Uterus (tissue), 2 donors: ENCODE data around the gene LY6G5B.

Experiments used
- POLR2A ChIP-seq, 2 donors: fragments of 450-650 bp; IDR thresholded peaks; one replicate each; pipeline ENCODE4 v1.6.1; 2016; ENCODE audit warnings: antibody characterized with exemption in 2 of 2, mild to moderate bottlenecking in 1 of 2, moderate library complexity in 1 of 2
- TF ChIP-seq, protein P1 (sequence below), 4 experiments: fragments of 200-600 bp in 2 of 4; fragments of 450-650 bp in 2 of 4; sonication (generic) in 2 of 4; IDR thresholded peaks; one replicate each; pipeline ENCODE4 v1.5.1; 2016 to 2019; ENCODE audit warnings: antibody characterized with exemption in 4 of 4, mild to moderate bottlenecking in 2 of 4, moderate library complexity in 1 of 4

DNA sequence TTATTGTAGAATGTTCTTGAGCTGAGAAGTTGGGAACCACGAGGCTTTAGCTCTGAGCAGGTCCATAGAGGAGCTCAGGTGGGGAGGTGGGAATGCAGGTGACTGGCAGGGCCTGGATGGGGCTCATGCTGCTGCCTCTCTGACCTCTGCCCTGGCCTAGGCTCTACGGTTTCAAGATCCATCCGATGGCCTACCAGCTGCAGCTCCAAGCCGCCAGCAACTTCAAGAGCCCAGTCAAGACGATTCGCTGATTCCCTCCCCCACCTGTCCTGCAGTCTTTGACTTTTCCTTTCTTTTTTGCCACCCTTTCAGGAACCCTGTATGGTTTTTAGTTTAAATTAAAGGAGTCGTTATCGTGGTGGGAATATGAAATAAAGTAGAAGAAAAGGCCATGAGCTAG is at the start of gene LY6G5B:
- TF ChIP-seq, protein P1, sequence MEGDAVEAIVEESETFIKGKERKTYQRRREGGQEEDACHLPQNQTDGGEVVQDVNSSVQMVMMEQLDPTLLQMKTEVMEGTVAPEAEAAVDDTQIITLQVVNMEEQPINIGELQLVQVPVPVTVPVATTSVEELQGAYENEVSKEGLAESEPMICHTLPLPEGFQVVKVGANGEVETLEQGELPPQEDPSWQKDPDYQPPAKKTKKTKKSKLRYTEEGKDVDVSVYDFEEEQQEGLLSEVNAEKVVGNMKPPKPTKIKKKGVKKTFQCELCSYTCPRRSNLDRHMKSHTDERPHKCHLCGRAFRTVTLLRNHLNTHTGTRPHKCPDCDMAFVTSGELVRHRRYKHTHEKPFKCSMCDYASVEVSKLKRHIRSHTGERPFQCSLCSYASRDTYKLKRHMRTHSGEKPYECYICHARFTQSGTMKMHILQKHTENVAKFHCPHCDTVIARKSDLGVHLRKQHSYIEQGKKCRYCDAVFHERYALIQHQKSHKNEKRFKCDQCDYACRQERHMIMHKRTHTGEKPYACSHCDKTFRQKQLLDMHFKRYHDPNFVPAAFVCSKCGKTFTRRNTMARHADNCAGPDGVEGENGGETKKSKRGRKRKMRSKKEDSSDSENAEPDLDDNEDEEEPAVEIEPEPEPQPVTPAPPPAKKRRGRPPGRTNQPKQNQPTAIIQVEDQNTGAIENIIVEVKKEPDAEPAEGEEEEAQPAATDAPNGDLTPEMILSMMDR (IDR thresholded peaks at IDR 0.05): no peak
- TF ChIP-seq POLR2A (IDR thresholded peaks at IDR 0.05): no peak
